GM04504 (cell line): ENCODE measurements around the gene IRAK2.
"Not testable (repeated sequence)": the region's sequence is repeated elsewhere in the genome, so short reads cannot be mapped to it uniquely, and the experiment has no call there.

Source experiments
- DNase-seq: peaks from one replicate; pipeline ENCODE4 v3.0.0-alpha.2; 2012; ENCODE audit warnings: low read depth

Gene IRAK2

DNA sequence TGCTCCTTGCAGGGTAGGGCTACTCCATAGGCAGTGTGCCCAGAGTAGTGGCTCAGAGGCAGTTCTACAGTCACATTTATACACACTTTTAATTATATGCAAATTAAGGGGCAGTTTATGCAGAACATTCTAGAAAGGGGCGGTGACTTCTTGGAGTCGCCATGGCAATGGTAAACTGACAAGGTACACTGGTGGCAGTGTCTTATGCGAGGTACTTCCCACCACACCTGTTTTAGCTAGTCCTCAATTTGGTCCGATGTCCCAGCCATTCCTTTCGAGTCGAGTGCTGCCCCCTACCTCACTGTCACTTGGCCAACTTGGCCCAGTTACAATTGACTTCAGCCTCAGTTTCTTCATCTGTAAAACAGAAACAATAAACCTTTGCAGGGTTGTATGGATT, 3.8 kb upstream of the IRAK2 start:
- DNase-seq: no peak

GRCh38 chr3:10162185-10162584, 2.5 kb upstream of the IRAK2 start:
- no peak for DNase-seq

DNA sequence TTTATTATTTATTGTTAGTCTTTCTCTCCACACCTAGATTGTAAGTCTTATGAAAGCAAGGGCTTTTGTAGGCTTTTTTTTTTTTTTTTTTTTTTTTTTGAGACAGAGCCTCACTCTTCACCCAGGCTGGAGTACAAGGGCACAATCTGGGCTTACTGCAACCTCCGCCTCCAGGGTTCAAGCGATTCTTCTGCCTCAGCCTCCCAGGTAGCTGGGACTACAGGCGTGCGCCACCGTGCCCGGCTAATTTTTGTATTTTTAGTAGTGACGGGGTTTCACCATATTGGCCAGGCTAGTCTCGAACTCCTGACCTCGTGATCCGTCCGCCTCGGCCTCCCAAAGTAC, 546 bp upstream of the IRAK2 start:
- not testable (repeated sequence) for DNase-seq

DNA sequence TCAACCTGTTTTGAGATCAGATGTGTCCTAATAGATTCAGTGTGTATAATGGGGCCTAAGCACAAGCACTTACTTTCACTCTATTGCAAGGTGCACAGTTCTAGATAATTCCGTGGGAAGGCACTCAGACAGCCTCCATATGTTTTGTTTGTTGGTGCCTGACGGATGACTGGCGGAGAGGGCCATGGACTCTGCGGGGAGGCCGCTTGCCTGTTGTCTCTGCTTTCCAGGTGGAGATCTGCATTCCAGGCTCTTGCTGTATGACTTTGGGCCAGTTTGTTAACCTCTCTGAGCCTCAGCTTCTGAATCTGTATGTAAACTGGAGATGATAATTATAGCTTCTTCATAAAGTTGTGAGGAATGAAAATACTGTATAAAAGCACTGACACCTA, 1.5 kb downstream of the IRAK2 start:
- DNase-seq: no peak

DNA sequence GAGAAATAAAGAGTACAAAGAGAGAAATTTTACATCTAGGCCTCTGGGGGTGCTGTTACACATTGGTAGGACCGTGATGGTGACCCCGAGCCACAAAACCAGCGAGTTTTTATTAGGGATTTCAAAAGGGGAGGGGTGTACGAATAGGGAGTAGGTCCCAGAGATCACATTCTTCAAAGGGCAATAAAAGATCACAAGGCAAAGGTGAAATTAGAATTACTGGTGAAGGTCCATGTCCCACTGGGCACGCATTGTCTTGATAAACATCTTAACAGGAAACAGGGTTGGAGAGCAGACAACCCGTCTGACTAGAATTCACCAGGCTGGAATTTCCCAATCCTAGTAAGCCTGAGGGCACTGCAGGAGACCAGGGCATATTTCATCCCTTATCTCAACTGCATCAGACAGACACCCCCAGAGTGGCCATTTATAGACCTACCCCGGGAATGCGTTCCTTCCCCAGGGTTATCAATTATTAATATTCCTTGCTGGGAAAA, 4.3 kb downstream of the IRAK2 start:
- no peak for DNase-seq

- no peak for DNase-seq
Measured at GRCh38 chr3:10170915-10171478, 6.3 kb downstream of the IRAK2 start.

GRCh38 chr3:10173095-10173925, 8.6 kb downstream of the IRAK2 start:
- DNase-seq: no peak

DNA sequence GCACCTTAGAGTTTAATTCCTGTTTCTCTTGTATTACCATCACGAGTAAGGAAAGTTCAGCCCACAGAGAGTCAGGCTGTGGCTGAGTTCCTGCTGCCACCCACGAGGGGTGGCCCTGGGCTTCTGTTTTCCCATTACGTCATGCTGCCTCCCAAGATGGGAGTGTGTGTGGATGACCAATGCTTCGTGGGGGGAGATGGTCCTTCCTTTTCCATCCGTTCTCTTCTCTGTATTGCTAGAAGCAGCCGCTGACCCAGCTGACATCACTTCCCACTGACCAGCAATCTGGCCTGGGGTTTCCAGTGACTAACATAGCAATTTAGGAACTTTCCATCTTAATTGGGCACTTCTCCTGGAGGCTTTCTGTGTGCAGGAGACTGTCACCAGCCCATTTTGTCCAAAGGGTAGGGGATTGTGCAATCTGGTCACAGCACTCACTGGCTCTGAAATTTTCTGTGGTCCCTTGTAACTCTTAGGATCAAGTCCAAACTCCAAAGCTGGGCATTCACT, 9.3 kb downstream of the IRAK2 start:
- DNase-seq: peak; percentile 90

DNA sequence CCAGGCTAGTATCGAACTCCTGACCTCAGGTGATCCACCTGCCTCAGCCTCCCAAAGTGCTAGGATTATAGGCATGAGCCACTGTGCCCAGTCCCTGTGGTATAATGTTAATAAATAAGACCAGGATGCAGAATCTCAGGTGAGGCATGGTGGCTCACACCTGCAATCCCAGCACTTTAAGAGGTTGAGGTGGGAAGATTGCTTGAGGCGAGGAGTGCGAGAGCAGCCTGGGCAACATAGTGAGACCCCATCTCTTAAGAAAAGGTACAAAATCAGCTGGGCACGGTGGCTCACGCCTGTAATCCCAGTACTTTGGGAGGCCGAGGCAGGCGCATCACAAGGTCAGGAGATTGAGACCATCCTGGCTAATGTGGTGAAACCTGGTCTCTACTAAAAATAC, 10.6 kb downstream of the IRAK2 start:
- DNase-seq: not testable (repeated sequence)

- not testable (repeated sequence) for DNase-seq
Measured at GRCh38 chr3:10176150-10176549, 11.4 kb downstream of the IRAK2 start.

DNA sequence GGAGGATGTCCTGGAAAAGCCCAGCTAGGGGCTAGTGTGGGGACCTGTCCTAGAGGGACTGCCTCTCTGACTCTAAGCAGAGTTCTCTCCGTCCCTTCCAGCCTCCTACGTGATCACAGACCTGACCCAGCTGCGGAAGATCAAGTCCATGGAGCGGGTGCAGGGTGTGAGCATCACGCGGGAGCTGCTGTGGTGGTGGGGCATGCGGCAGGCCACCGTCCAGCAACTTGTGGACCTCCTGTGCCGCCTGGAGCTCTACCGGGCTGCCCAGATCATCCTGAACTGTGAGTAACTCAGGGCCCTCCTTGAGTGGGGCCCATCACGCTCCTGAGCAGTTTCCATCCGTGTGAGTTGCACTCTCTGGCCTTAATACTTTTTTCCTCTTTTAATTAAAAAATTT, 13.0 kb downstream of the IRAK2 start:
- DNase-seq: no peak

- no peak for DNase-seq
Measured at GRCh38 chr3:10178892-10179291, 14.2 kb downstream of the IRAK2 start.

DNA sequence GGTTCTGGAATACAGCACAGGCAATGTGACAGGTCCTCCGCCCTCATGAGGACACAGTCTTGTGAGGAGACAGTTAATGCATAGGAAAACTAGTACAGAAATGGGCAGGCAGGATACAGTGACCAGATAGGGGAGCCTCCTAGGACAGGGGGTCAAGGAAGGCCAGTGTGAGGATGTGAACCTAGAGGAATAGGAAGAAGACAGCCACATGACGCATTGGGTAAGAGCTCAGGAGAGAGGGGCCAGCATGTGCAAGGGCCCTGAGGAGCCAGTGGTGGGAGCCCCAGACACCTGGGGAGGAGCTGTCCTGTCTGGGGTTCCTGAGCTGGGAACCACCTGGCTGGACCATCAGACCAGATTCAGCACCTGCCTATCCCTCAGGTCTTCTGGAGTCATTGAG, 15.6 kb downstream of the IRAK2 start:
- DNase-seq: no peak

DNA sequence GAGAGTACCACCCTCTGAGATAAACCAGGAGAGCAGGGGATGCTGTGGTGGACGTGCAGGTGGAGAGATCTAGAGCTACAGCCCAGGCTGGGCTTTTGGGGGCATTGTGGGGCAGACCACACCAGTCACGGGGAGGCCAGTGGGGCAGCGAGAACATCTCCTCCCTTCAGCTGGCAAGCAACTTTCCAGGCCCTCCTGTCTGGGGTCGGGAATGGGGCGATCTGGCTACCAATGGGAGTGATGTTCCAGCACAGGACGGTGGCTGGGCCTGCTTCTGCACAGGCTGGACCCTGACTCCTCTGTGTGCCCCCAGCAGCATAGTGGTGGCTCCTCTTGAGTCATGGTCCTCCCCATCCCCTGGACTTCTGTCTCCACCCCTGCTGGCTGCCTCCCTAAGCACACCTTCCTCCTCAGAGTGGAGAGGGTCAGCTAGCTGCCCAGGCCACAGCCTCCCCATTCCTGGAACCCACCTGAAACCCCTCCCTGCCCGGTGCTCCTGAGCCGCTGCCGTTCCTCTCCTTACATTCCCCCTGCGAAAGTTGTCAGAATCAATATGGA, 16.1 kb downstream of the IRAK2 start:
- DNase-seq: no peak

DNA sequence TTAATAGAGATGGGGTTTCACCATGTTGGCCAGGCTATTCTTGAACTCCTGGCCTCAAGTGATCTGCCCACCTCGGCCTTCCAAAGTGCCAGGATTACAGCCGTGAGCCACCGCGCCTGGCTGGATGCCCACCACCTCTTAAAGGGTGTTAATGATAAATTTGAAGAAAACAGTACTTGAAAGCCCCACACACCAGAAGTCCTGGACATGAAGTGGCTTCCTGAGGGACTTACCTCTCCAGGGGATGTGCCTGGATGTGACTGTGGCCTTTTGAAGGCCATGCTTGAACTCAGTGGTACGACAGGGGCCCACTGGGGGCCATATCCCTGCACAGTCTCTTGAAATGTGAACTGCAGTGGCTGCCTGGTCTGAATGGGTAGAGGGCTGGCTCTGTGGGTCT, 18.2 kb downstream of the IRAK2 start:
- no peak for DNase-seq

DNA sequence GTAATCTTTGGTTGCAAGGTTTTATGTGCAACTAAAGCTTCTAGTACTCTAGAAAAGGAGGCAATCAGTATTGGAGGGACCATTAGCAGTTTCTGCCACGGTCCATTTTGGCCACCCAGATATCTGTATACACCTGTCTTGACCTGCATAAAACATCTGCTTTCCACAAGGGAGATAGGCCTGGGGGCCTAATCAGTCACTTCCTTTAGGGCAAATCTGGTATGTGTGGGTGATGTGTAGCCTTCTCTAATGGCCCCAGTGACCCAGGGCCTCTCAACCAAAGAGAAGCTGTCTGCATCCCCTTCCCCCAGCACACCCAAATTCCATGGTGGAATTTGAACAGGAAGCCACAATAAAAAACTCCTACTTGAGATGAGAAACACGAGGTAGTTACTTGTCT, 19.5 kb downstream of the IRAK2 start:
- no peak for DNase-seq

DNA sequence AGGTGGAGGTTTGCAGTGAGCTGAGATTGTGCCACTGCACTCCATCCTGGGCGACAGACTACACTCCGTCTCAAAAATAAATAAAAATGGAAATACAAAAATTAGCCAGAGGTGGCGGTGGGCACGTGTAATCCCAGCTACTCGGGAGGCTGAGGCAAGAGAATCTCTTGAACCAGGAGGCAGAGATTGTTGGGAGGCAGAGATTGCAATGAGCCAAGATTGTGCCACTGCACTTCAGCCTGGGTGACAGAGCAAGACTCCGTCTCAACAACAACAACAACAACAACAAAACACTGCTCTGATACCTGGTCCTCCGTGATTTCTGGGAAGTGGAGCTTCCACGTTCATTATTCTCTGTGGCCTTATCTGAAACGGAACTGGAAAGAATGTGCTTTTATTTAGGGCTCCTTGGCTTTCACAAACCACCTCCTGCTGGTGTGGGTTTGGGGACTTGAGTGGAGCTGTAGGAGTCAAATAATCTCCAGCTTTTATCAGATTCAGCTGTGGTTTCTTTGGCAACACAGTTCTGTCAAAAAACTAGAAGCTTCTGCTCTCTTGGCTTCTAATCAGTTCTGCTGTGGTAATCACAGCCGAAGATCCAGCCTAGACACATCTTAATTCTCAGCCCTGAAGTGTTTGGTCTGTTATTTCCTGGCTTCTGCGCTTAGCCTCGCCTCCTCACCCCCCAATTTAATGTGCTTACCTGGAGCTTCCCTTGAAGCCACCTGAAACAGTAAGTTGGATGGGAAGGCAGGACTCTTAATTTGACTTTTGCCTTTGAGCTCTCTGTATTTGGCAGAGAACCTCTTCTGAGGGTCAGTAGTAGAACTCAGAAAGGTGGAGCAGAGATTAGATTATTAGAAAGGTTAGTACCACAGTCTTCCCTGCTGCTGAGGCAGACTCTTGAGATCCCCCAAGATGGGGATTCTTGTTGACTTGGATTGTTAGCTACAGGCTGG, 21.4 kb downstream of the IRAK2 start:
- no peak for DNase-seq

DNA sequence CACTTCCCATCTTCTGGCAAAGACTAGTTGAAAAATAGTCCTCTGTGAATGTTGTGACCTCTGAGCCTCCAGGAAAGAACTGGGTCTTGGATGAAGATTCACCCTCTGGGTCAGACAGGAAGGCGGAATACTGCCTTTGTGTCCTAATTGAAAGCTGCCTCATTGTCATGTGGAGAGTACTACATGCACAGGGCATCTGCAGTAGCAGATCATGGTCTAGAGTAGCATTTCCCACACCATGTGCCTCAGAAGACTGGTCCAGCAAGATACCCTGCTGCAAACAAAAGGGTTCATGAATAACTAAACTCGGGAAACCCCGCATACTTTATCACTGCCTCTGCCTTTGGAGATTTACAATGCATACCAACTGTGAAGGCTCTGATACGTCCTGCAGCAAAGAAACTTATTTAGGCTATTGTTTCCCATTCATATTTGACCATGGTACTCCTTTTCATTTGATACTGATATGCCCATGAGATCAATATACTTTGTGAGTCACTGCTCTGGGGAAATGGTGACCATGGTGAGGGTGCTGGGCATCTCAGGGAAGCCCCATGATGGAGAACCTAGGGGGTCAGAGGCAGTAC, 22.7 kb downstream of the IRAK2 start:
- no peak for DNase-seq

DNA sequence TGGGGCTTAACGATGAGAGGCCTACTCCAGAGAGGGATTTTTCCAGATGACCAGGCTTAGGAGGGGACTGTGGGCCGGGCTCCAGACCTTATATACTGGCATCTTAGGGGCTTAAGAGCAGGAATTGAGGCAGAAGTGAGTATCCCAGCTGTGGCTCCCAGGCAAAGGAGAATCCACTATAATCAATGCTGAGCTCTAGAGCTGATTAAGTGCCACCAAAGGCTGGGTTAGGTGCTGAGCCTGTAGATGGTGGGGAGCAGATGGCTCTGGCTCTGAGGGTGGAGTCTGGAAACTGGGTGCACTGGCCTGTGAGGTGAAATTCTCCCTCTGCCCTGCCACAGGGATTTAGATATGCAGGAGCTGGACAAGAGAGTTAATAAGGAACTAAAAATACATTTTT, 23.2 kb downstream of the IRAK2 start:
- DNase-seq: no peak

DNA sequence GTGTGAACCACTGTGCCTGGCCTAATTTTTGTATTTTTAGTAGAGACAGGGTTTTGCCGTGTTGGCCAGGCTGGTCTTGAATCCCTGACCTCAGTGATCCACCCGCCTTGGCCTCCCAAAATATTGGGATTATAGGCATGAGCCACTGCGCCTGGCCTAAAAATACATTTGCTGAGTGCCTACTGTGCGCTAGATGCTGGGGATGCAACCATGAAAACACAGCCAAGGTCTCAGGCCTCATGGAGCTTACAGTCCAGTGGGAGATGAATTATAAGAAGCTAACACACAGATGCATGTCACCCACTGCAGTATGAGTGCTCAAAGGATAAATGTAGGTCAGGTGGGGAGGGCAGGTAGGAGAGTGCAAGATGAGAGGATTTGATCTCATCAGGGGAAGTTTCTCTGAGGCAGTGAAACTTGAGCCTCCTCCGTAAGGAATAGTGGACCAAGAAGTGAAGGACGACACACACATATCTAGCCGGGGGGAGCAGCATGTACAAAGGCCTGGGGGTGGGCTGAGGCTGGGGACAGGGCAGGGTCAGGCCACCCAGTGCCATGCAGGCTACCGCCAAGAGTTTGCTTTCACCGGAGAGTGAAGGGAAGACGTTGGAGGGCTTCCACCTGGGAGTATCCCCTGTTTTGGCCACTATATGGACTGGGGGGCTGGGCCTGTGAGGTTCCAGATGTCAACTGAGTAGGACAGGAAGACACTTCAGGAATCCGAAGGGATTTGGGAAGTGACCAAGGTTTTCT, 24.3 kb downstream of the IRAK2 start:
- no peak for DNase-seq
